NCI-H2107 treated with DMSO at 0.1 percent for 48 hours (cell line): ENCODE data around the gene MACF1.
A peak's percentile ranks its signal among the peaks of the same experiment; 100 is the strongest.

Experiments
- DNase-seq: peaks from one replicate; lab custom pipeline; 2025; ENCODE audit not compliant: unreplicated experiment; lab: John Stamatoyannopoulos, UW

Gene MACF1

GRCh38 chr1:39258146-39258924 is 53.8 kb downstream of the MACF1 start:
- DNase-seq = peak; percentile 100

GRCh38 chr1:39258925-39259244 is 54.4 kb downstream of the MACF1 start:
- no peak for DNase-seq

- DNase-seq = peak; percentile 100
Measured at GRCh38 chr1:39261712-39262221, 57.3 kb downstream of the MACF1 start.

- no peak for DNase-seq
Measured at GRCh38 chr1:39262802-39263201, 58.3 kb downstream of the MACF1 start.

- peak; percentile 100 for DNase-seq
Measured at GRCh38 chr1:39266269-39266668, 61.8 kb downstream of the MACF1 start.

GRCh38 chr1:39266792-39267191 is 62.3 kb downstream of the MACF1 start:
- DNase-seq = no peak

DNA sequence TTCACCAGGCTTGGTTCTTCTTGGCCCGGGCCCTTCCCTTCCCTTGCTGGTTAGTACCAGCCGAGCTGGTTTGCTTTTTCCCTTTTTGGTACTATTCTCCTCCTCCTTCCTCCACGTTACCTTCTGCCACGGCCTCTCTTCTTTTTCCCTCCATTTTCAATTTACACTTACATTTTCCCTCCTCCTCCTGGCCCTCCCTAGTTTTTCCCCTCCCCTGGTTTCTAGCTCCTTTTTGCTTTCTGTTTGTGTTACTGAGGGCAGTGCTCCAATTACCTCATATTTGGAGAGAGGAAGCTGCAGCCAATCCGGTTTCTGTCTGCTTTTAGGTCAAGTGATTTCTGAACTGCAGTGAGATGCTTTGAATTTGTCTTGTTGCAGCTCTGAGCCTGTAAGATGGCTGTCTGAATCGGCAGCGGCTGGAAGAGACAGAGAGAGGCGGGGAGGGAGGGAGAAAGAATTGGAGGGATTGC is 63.7 kb downstream of the MACF1 start:
- peak; percentile 100 for DNase-seq

GRCh38 chr1:39268906-39269305 is 64.4 kb downstream of the MACF1 start:
- peak; percentile 100 for DNase-seq

DNA sequence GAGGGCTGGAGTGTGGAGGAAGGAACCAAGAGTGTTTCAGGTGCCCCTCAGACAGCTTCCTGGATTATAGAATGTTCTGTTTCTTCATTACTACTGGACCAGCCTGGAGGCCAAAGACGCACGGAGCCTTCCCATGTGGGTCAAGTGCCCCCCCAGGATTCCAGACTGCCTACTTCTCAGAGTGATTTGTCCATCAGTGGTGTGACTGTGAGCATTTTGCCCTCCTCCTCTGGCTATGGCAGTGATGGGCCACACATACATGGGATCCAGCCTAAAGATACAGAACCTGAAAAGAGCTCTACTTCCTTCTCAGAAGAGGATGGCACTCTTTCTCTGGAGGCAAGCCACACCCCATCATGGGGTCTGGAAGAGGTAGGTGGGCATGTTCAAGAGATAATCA is 64.9 kb downstream of the MACF1 start:
- peak; percentile 99 for DNase-seq

DNA sequence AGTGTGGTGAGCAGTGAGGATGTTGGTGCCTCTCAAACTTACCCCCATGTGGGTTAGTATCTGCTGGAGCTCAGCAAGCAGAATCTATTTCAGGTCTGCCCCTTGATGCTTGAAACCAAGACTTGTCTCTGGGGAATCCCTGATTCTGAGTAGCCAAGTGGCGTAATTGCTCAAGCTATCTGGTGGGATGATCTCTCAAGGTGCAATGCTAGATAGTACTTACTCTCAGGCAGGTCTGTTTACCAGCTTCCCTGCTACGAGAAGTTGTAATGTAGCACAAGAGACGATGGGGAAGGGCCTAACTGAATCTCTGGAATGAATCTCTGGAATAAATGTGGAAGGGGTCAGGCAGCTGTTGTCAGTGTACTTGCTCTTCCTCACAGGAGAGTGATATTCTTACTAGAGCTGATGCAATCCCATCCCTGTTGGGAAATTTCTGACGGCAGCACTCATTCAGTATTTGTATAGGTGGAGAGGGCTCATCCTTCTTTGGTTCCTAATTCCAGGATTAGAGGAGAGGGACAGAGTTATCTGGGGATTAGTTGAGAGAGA is 65.4 kb downstream of the MACF1 start:
- peak; percentile 100 for DNase-seq

- no peak for DNase-seq
Measured at GRCh38 chr1:39270368-39270767, 65.9 kb downstream of the MACF1 start.

DNA sequence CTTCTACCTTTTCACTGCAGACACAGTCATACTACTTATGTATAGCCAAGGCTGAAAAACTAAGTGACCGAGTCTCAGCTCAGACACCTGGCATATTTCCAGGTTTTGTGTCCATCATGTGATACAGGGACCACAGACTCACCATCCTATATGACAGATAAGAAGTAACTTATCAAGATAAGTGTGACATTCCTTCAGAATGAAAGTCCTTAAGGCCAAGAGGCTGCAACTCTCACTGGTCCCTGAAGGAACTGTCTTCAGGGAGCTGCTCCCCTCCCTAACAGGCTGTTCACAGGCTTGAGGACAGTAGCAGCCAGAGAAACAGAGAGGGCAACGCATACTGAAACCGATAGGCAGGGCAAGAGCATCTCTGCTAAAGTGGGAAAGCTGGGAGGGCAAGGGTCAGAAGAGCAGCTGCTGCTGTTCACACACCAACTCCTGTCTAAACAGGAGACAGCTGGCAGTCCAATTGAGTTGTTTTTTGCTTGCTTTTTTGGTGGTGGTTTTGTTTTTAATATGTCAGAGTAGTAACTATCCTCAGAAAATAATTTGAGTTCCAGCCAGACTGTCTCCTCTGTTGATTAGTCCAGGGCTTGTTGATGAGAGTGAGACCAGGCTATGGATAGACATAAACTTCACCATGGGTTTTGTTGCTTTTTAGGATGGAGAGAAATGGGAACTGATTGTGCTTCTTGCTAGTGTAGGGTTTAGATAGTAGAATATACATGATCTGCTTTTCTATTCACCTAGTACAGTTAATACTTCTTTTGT is 67.7 kb downstream of the MACF1 start:
- DNase-seq = peak; percentile 100

- DNase-seq = peak; percentile 100
Measured at GRCh38 chr1:39272798-39273469, 68.4 kb downstream of the MACF1 start.

- no peak for DNase-seq
Measured at GRCh38 chr1:39275836-39276507, 71.5 kb downstream of the MACF1 start.

DNA sequence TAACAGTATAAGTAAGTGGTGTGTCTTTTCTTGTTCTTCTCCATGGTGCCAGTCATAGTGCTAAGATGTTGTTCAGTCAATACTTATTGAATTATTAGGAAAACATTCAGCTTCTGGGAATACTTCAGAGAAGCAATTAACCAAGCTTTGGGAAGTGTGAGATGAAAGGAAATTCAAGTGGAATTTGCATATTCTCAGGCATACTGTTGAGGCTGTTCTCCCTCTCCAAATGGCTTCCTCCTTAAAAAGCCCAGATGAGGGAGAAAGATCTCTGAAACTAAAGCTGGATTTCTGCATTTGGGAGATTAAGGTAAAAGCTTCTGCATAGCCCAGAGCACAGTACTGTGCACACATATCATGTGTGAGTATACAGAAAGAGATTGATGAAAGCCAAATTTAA is 73.4 kb downstream of the MACF1 start:
- no peak for DNase-seq

DNA sequence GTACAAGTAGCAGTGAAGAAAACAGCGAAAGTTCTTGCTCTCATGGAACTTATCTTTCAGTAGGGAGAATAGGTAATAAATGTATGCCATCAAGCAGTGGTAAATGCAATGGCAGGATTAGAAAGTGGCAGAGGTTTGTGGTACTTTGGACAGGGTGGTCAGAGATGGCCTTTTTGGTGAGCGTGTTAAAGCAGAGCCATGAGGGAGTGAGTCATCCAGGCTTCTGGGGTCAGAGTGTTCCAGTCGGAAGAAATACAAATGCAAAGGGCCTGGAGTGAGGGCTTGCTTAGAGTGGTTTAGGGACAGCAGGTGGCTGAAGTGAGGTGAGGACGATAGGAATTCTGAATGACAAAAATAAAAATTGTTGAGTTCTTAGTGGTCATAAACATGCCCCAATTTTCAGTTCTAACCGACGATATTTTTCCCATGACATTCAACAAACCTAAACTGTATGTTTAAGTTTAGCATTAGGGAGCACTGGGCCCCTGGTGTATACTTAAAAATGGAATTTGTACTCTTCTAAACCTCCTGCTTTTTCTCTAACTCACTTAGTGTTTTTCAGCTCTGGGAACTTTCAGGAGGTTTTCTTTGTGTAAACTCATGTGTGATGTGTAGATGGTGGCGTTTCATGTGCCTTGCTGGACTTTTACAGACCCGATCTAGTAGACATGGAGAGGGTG is 78.2 kb downstream of the MACF1 start:
- no peak for DNase-seq

DNA sequence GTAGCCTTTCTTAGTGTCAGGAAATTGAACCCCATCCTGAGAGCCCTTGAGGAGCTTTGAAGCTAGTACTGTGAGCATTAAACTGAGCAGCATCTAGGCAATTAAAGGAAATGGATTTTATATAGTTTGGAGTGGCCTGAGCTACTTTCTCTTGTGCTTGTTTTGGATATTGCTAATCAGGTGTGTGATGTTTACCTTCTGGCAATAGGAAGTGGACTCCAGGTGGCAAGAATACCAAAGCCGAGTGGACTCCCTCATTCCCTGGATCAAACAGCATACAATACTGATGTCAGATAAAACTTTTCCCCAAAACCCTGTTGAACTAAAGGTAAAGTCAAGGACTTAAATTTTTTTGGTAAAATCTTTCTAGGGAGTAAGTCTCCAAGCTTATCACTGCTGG is 79.4 kb downstream of the MACF1 start:
- DNase-seq = no peak

DNA sequence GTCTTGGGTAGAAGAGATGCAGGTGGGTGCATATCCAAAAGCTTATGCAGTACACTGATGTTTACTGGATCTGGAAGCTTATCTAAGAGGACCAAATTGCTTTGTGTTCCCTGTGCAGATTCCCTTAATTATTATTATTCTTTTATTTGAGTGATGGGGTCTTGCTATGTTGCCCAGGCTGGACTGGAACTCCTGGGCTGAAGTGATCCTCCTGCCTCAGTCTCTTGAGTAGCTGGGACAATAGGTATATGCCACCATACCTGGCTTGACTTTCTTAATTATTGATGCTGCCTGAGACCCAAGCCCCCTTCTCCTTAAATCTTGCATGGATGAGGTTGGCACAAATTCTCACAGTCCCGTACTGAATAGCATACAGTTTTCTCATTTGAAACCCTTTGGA is 83.0 kb downstream of the MACF1 start:
- no peak for DNase-seq

DNA sequence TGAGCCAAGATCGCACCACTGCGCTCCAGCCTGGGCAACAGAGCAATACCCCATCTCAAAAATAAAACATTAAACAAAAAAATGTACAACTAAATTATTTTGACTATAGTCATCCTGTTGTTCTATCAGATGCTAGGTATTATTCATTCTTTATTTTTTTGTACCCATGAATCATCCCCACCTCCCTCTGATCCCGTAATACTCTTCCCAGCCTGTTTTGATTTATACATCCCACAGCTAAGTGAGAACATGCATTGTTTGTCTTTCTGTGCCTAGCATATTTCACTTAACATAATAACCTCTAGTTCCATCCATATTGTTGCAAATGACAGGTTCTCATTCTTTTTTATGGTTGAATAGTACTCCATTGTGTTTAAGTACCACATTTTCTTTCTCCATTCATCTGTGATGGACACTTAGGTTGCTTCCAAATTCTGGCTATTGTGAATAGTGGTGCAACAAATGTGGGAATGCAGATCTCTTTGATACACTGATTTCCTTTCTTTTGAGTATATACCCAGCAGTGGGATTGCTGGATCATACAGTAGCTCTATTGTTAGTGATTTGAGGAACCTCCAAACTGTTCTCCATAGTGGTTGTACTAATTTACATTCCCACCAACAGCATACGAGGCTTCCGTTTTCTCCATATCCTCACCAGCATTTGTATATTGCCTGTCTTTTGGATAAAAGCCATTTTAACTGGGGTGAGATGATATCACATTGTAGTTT is 84.4 kb downstream of the MACF1 start:
- DNase-seq = no peak

DNA sequence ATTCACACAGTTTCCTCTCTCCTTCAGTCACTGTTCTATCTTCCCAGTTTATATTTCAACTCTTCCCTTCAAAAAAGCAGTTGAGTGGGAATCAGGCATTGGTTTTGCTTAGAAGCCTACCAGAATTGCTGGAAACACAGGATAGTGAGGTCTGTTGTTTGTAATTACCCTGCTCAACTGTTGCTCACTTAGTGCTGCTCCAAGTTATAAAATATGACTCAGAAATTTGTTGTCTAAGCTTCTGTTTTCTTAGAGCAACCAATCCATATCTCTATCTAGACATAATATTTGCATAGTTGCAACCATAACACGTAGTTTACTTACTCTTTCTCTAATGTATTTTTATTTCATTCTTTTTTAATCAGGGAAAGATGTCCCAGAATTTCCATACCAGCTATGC is 87.9 kb downstream of the MACF1 start:
- no peak for DNase-seq
